NCI-H524 treated with DMSO at 0.1 percent for 48 hours (cell line): ENCODE data around the gene OR51S1.
A peak's percentile ranks its signal among the peaks of the same experiment; 100 is the strongest.
"Not testable (repeated sequence)": the region's sequence is repeated elsewhere in the genome, so short reads cannot be mapped to it uniquely, and the experiment has no call there.

Experiments
- DNase-seq: peaks from one replicate; lab custom pipeline; 2025; lab: John Stamatoyannopoulos, UW

OR51S1 gene, protein sequence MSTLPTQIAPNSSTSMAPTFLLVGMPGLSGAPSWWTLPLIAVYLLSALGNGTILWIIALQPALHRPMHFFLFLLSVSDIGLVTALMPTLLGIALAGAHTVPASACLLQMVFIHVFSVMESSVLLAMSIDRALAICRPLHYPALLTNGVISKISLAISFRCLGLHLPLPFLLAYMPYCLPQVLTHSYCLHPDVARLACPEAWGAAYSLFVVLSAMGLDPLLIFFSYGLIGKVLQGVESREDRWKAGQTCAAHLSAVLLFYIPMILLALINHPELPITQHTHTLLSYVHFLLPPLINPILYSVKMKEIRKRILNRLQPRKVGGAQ

DNA sequence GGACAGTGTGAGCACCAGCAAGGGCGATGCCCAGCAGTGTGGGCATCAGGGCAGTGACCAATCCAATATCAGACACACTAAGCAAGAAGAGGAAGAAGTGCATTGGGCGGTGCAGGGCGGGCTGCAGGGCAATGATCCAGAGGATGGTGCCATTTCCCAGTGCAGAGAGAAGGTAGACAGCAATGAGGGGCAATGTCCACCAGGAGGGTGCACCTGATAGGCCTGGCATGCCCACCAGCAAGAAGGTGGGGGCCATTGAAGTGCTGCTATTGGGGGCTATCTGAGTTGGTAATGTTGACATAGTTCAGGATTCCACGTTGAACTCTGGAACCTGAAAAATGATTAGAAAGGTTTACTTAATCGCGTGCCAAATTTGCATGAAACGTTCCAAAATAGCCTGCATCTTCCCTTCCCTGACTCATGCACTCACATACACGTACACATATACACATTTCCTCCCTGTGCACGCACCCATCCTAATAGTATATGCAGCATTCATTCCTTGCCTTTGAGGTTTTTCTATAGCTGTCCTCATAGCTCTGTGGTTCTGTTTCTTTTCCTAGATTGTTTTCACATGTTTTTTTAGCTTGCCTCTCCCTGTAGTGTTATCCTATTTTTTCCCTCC is at the start of gene OR51S1:
OR51S1 (minus strand) TSS at position 301 of the 625 bp plus-strand sequence; CDS start at position 301, 0 bp downstream.
- no peak for DNase-seq

DNA sequence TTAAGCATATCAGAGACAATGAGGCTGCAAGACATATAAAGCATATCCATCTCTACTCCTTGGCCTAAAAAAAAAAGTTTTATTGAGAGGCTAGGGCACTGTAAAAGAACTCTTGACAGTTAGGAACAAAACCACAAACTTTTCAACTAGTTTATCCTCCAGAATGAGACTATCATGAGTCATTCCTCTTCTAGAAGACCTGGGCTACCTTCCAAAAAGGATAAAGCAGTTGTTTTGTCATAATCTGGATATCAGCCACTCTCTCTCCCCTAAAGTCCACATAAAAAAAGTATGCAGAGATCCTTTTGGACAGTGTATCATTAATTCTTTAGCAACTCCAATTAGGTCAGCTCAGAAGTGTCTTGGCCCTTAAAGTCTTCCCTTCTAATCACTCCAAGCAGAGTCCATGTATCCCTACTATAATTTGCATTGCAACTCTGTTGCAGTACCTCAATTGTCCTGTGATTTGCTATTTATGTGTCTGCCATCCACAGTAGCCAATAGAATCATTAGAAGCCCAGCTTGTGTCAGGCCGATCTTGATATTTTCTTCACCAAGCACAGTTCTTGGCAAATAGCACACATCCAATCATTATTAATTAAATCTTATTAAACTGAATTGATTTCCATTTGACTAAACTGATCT is 43.1 kb upstream of the OR51S1 start:
- no peak for DNase-seq

DNA sequence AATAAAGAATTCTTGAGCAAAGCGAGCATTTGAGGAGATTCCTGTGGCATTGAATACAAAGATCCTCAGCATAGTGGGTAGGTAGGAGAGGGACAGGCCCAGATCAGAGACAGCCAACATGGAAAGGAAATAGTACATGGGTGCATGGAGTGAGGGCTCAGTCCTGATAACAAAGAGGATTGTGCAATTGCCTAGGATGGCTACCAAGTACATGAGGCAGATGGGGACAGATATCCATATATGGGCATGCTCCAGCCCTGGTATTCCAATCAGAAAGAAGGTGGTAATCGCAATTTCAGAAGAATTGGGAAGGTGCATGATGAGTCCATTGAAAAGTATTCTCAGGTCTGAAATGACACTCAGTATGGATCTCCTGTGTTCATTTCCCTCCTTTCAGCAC is 41.3 kb upstream of the OR51S1 start:
- no peak for DNase-seq

DNA sequence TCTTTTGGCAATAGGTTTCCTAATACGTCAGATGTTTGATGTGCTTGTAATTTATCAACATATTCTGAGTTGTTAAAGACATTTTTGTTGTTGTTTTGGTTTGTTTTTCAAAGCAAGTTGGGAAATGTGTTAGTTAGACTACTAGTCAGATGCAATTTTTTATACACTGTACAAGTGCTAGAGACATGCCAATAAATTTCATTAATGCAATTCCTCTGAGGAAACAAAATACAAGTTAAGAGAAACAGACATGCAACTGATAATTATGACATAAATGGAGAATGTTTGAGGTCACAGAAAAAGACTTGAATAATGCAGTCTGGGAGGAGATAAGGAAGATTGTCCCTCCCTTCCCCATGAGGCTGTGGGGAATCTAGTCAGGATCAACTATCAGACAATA is 38.6 kb upstream of the OR51S1 start:
- no peak for DNase-seq

DNA sequence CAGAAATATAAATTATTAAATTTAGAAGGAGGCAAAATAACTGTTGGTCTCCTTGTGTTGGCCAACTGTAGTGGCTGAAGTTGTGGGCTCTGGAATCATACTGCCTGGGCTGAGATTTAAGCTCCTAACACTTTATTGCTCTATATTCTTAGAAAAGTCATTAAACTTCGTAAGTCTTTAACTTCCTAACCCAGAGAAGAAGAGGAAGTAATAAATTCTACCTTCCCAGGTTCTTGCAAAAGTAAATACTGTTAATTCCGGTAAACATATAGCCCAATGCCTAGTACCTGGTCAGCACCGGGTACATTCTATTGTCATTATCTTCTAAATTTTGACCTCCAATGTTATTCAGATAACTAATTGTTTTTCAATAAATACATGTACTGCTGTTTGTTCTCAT is 37.2 kb upstream of the OR51S1 start:
- DNase-seq: no peak

DNA sequence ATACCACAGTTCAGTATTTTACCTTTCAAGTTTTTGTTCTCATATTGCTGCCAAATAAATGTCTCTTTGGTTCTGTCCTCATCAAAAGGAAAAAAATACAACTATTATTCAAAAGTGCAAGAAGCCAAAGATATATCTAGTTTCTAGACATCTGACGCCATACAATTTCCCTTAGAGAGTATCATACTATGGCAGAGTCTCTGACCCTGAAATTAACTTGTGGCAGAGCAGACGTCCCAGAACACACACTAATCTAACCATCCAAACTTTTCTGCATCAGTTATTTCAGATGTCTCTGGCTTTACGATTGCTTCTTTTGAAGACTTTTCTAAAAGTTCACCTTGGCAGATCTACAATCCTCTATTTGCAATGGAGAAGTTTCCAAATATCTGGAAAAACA is 35.4 kb upstream of the OR51S1 start:
- DNase-seq: no peak

DNA sequence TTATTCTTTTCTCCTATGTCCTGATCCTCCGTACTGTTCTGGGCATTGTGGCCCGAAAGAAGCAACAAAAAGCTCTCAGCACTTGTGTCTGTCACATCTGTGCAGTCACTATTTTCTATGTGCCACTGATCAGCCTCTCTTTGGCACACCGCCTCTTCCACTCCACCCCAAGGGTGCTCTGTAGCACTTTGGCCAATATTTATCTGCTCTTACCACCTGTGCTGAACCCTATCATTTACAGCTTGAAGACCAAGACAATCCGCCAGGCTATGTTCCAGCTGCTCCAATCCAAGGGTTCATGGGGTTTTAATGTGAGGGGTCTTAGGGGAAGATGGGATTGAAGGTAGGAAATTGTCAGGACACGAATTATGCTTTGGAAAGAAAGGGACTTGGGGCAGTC is 33.5 kb upstream of the OR51S1 start:
- DNase-seq: peak; percentile 58

DNA sequence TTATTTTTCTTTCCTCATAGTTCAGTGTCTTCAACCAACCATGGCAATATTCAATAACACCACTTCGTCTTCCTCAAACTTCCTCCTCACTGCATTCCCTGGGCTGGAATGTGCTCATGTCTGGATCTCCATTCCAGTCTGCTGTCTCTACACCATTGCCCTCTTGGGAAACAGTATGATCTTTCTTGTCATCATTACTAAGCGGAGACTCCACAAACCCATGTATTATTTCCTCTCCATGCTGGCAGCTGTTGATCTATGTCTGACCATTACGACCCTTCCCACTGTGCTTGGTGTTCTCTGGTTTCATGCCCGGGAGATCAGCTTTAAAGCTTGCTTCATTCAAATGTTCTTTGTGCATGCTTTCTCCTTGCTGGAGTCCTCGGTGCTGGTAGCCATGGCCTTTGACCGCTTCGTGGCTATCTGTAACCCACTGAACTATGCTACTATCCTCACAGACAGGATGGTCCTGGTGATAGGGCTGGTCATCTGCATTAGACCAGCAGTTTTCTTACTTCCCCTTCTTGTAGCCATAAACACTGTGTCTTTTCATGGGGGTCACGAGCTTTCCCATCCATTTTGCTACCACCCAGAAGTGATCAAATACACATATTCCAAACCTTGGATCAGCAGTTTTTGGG is 33.0 kb upstream of the OR51S1 start, which contains the start of gene OR51T1:
OR51T1 (plus strand) TSS at position 41 of the 641 bp plus-strand sequence; CDS start at position 41, 0 bp downstream.
- no peak for DNase-seq

DNA sequence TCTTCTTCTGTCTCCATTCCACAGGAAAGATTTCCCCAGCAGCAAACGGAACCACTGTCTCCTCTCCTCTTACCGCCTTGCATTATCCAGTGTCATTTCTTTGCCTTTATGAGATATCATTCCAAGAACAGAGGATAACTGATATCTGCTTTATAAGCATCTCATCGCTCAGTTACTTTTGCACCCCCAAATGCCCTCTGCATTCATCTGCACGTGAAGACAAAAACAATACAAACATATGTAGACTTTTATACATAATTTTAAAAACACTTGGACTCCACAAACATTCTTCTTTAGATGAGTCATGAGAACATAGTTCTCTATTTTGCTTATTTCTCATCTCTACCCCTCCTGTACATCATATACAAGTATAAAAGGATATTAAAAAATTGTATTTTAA is 32.2 kb upstream of the OR51S1 start:
- DNase-seq: no peak

DNA sequence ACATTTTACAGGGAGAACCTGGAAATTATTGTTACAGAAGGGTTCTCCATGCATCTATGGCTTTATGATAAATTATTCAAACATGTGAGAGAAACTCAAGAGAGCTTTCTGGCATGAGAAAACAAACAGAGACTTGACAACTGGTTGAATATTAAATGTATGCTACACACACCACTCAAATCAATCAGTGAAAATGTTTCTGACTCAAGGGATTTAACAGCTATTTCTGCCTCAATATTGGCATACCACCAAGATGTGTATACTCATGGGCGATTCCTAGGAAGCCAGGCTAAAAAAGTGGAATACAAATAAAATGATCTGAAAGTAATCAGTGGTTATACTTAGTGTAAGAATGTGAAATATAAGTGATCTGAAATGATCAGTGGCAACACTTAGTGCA is 16.8 kb upstream of the OR51S1 start:
- no peak for DNase-seq

DNA sequence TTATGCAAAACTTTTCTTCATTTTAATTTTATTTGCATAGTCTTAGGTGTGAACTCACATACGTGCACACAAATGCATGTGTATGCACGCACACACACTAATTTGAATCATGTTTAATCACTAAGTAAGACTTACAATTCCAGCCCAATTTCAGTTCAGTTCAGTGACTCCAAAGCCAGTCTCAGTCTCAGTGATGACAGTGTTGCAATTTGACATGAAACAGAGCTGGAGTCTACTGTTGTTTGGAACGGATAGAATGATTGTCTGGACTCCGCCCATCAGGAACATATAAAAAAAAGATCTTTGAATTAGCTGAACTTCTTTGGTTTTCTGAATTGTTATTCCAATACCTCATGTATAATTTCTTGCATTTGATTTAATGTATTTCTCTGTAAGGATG is 14.9 kb upstream of the OR51S1 start:
- no peak for DNase-seq

DNA sequence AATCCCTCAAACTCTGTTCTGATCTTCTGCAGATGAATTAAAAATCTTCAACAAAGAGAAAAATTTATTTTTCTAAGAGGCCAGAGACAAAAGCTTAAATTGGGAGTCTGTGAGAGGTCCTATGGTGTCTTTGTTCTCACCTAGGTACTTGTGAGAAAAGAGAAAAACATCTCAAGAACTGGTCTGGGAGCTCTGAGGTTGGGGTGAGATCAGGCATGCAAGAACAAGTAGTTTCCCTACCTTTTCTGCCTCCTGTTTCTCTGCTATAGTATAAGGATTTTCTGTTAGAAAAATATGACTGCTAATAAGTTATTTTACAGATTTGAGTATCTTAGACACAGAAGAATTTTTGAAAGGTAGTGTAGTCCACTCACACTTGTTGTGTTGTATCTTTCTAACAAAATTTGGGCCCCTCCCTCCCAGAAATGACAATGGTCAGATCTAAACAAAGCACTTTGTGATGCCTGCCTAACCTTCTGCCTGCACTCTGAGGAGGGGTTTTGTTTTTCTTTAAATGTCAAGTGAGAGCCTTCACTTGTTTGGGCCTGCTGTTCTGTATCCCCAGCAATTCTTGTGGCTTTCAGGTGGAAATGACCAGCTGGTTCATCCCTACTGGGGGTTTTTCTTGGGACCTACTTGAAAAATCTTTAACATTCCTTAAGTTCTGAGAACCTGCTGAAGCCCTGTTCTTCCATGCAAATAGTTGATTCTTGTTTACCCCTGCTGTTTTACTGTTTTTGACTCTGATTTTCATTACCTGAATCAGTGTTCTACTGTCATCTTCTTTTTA is 13.6 kb upstream of the OR51S1 start:
- DNase-seq: no peak

DNA sequence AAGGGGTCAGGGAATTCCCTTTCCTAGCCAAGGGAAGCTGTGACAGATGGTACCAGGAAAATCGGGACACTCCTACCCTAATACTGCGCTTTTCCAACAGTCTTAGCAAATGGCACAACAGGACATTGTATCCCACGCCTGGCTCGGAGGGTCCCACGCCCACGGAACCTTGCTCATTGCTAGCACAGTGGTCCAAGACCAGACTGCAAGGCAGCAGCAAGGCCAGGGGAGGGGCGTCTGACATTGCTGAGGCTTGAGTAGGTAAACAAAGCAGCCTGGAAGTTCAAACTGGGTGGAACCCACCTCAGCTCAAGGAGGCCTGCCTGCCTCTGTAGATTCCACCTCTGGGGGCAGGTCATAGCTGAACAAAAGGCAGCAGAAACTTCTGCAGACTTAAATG is 5.3 kb upstream of the OR51S1 start:
- not testable (repeated sequence) for DNase-seq

DNA sequence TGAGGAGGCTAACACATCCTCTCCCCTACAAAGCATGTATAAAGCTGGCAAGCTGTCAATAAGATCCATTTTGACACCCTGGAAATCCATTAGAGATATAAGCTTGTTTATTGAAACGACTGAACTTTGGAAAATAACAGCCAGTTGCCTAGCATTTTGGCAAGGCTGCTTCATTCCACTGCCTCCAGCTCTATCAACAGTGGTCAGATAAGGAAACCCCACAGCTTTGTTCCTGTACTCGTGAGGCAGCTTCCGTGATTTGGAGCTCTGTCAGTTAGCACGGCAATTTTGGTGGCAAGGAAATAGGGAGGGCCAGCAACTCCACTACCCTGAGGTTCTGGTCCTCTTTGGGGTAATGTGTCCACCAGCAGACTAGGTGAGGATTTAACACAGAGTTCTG is 2.0 kb upstream of the OR51S1 start:
- no peak for DNase-seq

DNA sequence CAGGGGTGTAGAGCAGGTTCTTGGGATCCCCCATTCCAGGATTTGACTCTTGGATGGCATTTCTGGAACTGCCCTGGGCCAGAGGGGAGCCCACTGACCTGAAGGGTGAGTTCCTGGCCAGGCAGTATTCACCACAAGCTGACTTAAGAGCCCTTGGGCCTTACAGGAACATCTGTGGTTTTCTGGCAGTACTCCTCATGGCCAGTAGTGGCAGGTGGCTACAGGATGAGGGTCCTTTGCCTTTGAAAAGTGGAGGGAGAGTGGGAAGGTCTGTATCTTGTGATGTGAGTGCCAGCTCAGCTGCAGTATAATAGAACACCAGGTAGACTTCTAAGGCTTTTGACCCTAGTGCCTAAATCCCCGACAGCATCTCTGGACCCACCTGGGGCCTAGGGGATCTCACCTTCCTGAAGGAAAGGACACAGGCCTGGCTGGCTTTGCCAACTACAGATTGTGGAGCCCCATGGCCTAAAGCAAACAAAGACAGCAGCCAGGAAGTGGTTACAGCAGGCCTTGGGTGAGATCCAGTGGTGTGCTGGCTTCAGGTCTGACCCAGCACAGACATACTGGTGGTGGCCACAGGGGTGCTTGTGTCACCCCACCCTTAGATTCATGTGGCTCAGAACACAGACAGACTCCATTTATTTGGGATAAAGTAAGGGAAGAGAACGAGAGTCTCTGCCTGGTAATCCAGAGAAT is 9.0 kb downstream of the OR51S1 start:
- no peak for DNase-seq

DNA sequence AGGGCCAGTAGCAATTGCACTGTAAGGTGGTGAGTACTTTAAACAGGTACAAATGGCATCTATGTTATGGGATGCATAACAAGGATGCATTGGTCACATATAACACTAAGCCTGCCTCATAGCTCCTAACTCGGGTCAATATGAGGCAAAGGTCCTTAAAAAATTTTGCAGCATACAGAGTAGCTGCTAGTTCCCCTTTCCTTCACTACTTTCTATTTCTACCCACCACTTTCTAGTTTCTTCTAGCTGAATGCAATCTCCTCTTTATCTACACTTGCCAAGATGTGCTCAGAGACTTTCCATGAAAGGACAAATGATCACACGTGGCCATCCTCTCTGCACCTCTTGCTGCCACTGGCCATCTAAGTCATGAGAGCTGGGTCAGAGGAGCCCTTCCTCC is 18.1 kb downstream of the OR51S1 start:
- no peak for DNase-seq

DNA sequence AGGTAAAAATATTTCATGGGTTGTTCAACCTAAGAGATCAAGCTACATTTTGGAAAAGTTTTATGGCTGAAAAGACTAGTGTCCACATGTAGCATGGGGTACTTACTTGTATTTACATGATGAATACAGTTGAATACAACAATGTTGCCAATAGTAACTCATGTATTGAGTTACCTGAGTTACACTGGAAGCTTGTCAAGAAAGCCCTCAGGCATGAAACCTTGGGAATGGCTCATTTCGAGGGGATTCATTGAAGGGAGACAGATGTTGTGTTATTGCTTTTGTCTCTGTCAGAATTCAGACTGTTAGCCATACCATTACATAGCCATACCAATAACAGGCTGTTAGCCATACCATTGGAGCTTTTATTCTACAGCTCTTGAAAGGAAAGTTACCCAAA is 18.7 kb downstream of the OR51S1 start:
- no peak for DNase-seq

DNA sequence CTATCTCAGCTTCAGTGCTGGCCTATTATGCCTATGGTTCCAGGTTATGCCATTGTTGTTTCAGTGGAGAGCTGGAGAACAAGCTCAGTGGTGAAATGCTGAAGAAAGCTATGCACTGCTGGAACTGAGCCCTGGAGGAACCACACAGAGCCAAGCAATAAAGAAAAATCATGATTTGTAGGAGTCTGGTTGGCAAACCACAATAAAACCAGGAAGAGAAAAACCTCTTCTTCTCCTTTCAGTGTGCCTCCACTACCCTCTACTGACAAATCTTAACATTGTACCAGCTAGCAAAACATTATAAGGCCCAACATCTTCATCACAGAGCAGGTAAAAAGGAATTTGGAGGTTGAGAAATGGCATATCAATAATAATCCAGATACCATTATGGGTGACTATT is 22.6 kb downstream of the OR51S1 start:
- no peak for DNase-seq

DNA sequence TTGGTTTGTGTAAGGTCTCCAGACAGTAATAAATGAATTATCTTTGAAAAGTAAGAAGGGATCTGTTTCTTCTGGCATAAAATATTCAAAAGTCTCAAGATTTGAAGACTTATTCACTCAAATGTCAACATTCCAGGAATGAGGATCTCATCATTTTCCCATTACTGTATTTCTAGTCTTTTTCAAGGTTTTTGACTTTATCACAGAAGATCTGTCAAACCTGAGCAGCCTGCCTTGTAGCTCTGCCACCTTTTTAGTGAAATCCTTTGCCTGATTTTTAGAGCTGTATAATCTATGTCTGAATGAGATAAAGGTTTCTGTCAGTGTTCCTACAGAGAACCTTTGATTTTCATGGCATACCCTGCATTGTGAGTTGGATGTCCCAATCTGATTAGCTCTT is 23.9 kb downstream of the OR51S1 start:
- no peak for DNase-seq

DNA sequence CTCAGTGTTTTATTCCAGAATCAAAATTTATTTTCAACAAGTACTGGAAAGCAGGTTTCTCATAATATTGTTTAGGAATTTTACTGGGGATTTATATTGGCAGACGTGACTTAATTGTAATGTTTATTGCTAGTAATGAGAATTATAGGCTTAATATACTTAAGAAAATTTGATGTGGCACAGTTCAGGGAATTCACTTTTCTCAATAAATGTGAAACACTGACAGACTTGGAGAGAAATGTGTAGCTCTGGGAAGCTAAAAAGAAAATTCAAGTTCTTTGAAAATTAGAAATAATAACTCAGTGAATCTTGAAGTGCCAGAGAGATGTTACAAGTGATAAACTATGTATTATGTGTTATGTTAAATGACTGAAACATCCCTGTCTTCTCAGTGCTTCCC is 28.0 kb downstream of the OR51S1 start, which contains the start of gene OR51F2:
OR51F2 (plus strand) TSS at position 301 of the 400 bp plus-strand sequence. CDS start 101 bp downstream, outside the sequence.
- DNase-seq: no peak

DNA sequence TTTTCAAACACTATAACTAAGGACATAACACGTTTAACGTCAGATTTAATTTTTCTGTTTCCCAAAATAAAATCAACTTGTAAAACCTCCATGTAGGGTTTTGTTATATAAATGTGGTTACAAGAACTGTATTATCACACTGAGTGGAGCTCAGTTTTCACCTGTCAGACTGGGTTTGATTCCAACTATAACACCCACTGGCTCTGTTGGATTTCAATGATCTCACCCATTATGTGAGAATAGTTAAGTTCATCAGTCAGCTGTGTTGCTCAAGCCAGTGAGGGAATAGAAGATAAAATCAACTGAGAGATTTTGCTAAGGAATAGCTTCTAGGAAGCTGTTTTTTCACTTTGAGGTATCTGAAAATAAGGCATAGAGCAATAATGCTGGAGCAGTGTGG is 39.8 kb downstream of the OR51S1 start:
- no peak for DNase-seq
